Measurements from ENCODE around the gene ADAMTS9. TPM values are rescaled to one million over a fixed set of nuclear protein-coding genes. Genes with fewer than 3 reads are reported as not detected.
A peak's percentile ranks its signal among the peaks of the same experiment; 100 is the strongest.

ADAMTS9 gene
- total RNA-seq, 6 donors from 2014 or later = 12.3 to 54.9 (median 26.6) TPM

- Histone ChIP-seq H3K36me3 (no peaks in the 10 kb centered on the region), H3K27me3 (no peaks in the 10 kb centered on the region), H3K4me3 (no peak overlapping the region), H3K4me1 (peaks cover 0 to 10% (median 5%) of the 10 kb centered on the region in 4 donors), H3K27ac (no peak overlapping the region), H3K9me3 (no peaks in the 10 kb centered on the region)
- no peak for TF ChIP-seq CTCF (IDR thresholded peaks at IDR 0.05)
- no peak for TF ChIP-seq EP300 (IDR thresholded peaks at IDR 0.05)
- TF ChIP-seq POLR2AphosphoS5 (IDR thresholded peaks at IDR 0.05) = no peak
- no peak for TF ChIP-seq POLR2A (IDR thresholded peaks at IDR 0.05)
- 72 to 84% methylated on average over 5 of the region's 5 CpGs for WGBS, 2 donors
- no peak for DNase-seq
- ATAC-seq (ENCODE audit: low FRiP score in 2 of 2) = no peak
These were observed 178.6 kb downstream of the ADAMTS9 start for GRCh38 chr3:64509206-64509605.

GRCh38 chr3:64508140-64508539 is 179.7 kb downstream of the ADAMTS9 start:
- DNase-seq = no peak
- no peaks in the 10 kb centered on the region for H3K36me3 ChIP-seq
- no peak for ATAC-seq (ENCODE audit: low FRiP score in 2 of 2)
- H3K9me3 ChIP-seq = no peaks in the 10 kb centered on the region
- H3K27me3 ChIP-seq = no peaks in the 10 kb centered on the region
- no peak overlapping the region for H3K27ac ChIP-seq
- 35 to 36% methylated on average over 1 of the region's 1 CpG for WGBS, 2 donors
- H3K4me1 ChIP-seq = peaks cover 0 to 10% (median 5%) of the 10 kb centered on the region in 4 donors
- H3K4me3 ChIP-seq = no peak overlapping the region
- TF ChIP-seq POLR2A (IDR thresholded peaks at IDR 0.05) (no peak), EP300 (IDR thresholded peaks at IDR 0.05) (no peak), POLR2AphosphoS5 (IDR thresholded peaks at IDR 0.05) (no peak), CTCF (IDR thresholded peaks at IDR 0.05) (no peak)

GRCh38 chr3:64506255-64506654 is 181.5 kb downstream of the ADAMTS9 start:
- no peaks in the 10 kb centered on the region for H3K36me3 ChIP-seq
- no peak overlapping the region for H3K4me3 ChIP-seq
- ATAC-seq (ENCODE audit: low FRiP score in 2 of 2) (no peak), DNase-seq (no peak)
- peaks cover 0 to 10% (median 5%) of the 10 kb centered on the region in 4 donors for H3K4me1 ChIP-seq
- H3K9me3 ChIP-seq = no peaks in the 10 kb centered on the region
- no peaks in the 10 kb centered on the region for H3K27me3 ChIP-seq
- no peak overlapping the region for H3K27ac ChIP-seq
- 90 to 94% methylated on average over 8 of the region's 8 CpGs for WGBS, 2 donors
- TF ChIP-seq CTCF (IDR thresholded peaks at IDR 0.05) = no peak
- TF ChIP-seq POLR2AphosphoS5 (IDR thresholded peaks at IDR 0.05) = no peak
- TF ChIP-seq POLR2A (IDR thresholded peaks at IDR 0.05) = no peak
- no peak for TF ChIP-seq EP300 (IDR thresholded peaks at IDR 0.05)

- H3K36me3 ChIP-seq = no peaks in the 10 kb centered on the region
- H3K4me3 ChIP-seq = no peak overlapping the region
- peak overlapping the region in 1 of 4 donors; percentile 43 for H3K27ac ChIP-seq
- TF ChIP-seq POLR2A (IDR thresholded peaks at IDR 0.05) = no peak
- no peak for TF ChIP-seq CTCF (IDR thresholded peaks at IDR 0.05)
- TF ChIP-seq POLR2AphosphoS5 (IDR thresholded peaks at IDR 0.05) = no peak
- no peak for TF ChIP-seq EP300 (IDR thresholded peaks at IDR 0.05)
- DNase-seq = no peak
- 21 to 33% methylated on average over 7 of the region's 7 CpGs for WGBS, 2 donors
- no peaks in the 10 kb centered on the region for H3K9me3 ChIP-seq
- H3K4me1 ChIP-seq = peaks cover 7 to 15% (median 12%) of the 10 kb centered on the region in 4 donors
- no peak for ATAC-seq (ENCODE audit: low FRiP score in 2 of 2)
- H3K27me3 ChIP-seq = no peaks in the 10 kb centered on the region
These were observed 182.4 kb downstream of the ADAMTS9 start for GRCh38 chr3:64505419-64505818.

- no peak for DNase-seq
- TF ChIP-seq POLR2AphosphoS5 (IDR thresholded peaks at IDR 0.05) = no peak
- no peak for TF ChIP-seq CTCF (IDR thresholded peaks at IDR 0.05)
- no peak for TF ChIP-seq POLR2A (IDR thresholded peaks at IDR 0.05)
- TF ChIP-seq EP300 (IDR thresholded peaks at IDR 0.05) = no peak
- H3K9me3 ChIP-seq = no peaks in the 10 kb centered on the region
- 73 to 83% methylated on average over 1 of the region's 1 CpG for WGBS, 2 donors
- peak overlapping the region in 3 of 4 donors; percentile 4 to 80 (median 55) for H3K27ac ChIP-seq
- no peaks in the 10 kb centered on the region for H3K36me3 ChIP-seq
- ATAC-seq (ENCODE audit: low FRiP score in 2 of 2) = no peak
- H3K4me1 ChIP-seq = peaks cover 8 to 13% (median 12%) of the 10 kb centered on the region in 4 donors
- H3K4me3 ChIP-seq = no peak overlapping the region
- H3K27me3 ChIP-seq = no peaks in the 10 kb centered on the region
These were observed 185.5 kb downstream of the ADAMTS9 start for GRCh38 chr3:64502284-64502683.

Data from upper lobe of left lung (tissue), 6 donors.